GM12878 (cell line): ENCODE results near the gene PADI2.

Experiments
- ATF3 ChIP-seq: IDR thresholded peaks from 2 replicates; pipeline ENCODE4 v1.6.1; 2011; ENCODE audit warnings: low read depth, mild to moderate bottlenecking, low read length, moderate library complexity, borderline replicate concordance; ENCODE audit errors: extremely low read depth
- ATF7 ChIP-seq: fragments of 450-650 bp; IDR thresholded peaks from 2 replicates; pipeline ENCODE4 v1.6.1; 2016; ENCODE audit warnings: low read depth, mild to moderate bottlenecking
- BRCA1 ChIP-seq: IDR thresholded peaks from 2 replicates; pipeline ENCODE4 v1.6.1; 2011; ENCODE audit warnings: low read depth, low read length, improper control_type of control experiment
- CTCF ChIP-seq, 3 experiments: IDR thresholded peaks in 2 of 3; conservative IDR thresholded peaks in 1 of 3; 2 replicates each; pipeline ENCODE4 v1.5.1; 2011; ENCODE audit warnings: low read depth in 3 of 3, low read length in 3 of 3, mild to moderate bottlenecking in 3 of 3, control low read depth in 2 of 3, moderate library complexity in 2 of 3, inconsistent platforms in 1 of 3, mixed read lengths in 1 of 3; ENCODE audit not compliant: control insufficient read depth in 2 of 3, insufficient read depth in 1 of 3; ENCODE audit errors: extremely low read depth in 1 of 3
- ELK1 ChIP-seq: IDR thresholded peaks from 2 replicates; pipeline ENCODE4 v1.6.1; 2012; ENCODE audit warnings: low read depth, low read length, improper control_type of control experiment
- ESRRA ChIP-seq: IDR thresholded peaks from 2 replicates; pipeline ENCODE4 v1.6.1; 2012; ENCODE audit warnings: mild to moderate bottlenecking, low read length, improper control_type of control experiment
- POLR2AphosphoS2 ChIP-seq: IDR thresholded peaks from 2 replicates; pipeline ENCODE4 v1.6.1; 2011; ENCODE audit warnings: low read depth, mild to moderate bottlenecking, low read length, improper control_type of control experiment, moderate library complexity
- POLR2AphosphoS5 ChIP-seq: IDR thresholded peaks from 2 replicates; pipeline ENCODE4 v1.6.1; 2011; ENCODE audit warnings: mild to moderate bottlenecking, low read length, inconsistent platforms
- SMARCA5 ChIP-seq: fragments of 450-650 bp; IDR thresholded peaks from 2 replicates; pipeline ENCODE4 v1.6.1; 2017; ENCODE audit warnings: mild to moderate bottlenecking

GRCh38 chr1:17156108-17156507, 36.9 kb upstream of the PADI2 start:
- TF ChIP-seq POLR2AphosphoS2 (no peak), POLR2AphosphoS5 (no peak), CTCF (IDR thresholded peaks at IDR 0.05 in 2 of 3, conservative IDR thresholded peaks at IDR 0.05 in 1 of 3; ENCODE audit: control insufficient read depth in 2 of 3, extremely low read depth in 1 of 3, insufficient read depth in 1 of 3, low read depth in 3 of 3, low read length in 3 of 3) (no peak), ATF3 (no peak), SMARCA5 (no peak), ELK1 (no peak), ATF7 (no peak), ESRRA (no peak), BRCA1 (no peak)
